ENCODE data around the gene SLC17A9.

SLC17A9 gene

GRCh38 chr20:62969179-62969760 is 16.8 kb downstream of the SLC17A9 start:
- ATAC-seq = no peak

GRCh38 chr20:62969939-62970306 is 17.4 kb downstream of the SLC17A9 start:
- ATAC-seq = no peak

GRCh38 chr20:62970307-62971210 is 18.1 kb downstream of the SLC17A9 start:
- ATAC-seq = no peak

GRCh38 chr20:62971211-62971949 is 18.9 kb downstream of the SLC17A9 start:
- no peak for ATAC-seq

- ATAC-seq = peak; percentile 93 to 96
Observed at GRCh38 chr20:62971950-62972844, 19.7 kb downstream of the SLC17A9 start.

GRCh38 chr20:62972845-62973745 is 20.6 kb downstream of the SLC17A9 start:
- no peak for ATAC-seq

- ATAC-seq = no peak
Observed at GRCh38 chr20:62975251-62975760, 22.8 kb downstream of the SLC17A9 start.

- ATAC-seq = no peak
Observed at GRCh38 chr20:62975812-62976508, 23.5 kb downstream of the SLC17A9 start.

- no peak for ATAC-seq
Observed at GRCh38 chr20:62976886-62977285, 24.4 kb downstream of the SLC17A9 start.

- peak; percentile 88 to 90 for ATAC-seq
Observed at GRCh38 chr20:62977613-62978560, 25.4 kb downstream of the SLC17A9 start.

- ATAC-seq = no peak
Observed at GRCh38 chr20:62978561-62978943, 26.0 kb downstream of the SLC17A9 start.

- no peak for ATAC-seq
Observed at GRCh38 chr20:62979310-62979709, 26.8 kb downstream of the SLC17A9 start.

- no peak for ATAC-seq
Observed at GRCh38 chr20:62979876-62980373, 27.4 kb downstream of the SLC17A9 start.

GRCh38 chr20:62980380-62980960 is 28.0 kb downstream of the SLC17A9 start:
- ATAC-seq = no peak

GRCh38 chr20:62980970-62981369 is 28.5 kb downstream of the SLC17A9 start:
- no peak for ATAC-seq

GRCh38 chr20:62982124-62983075 is 29.9 kb downstream of the SLC17A9 start:
- no peak for ATAC-seq

- ATAC-seq = no peak
Observed at GRCh38 chr20:62983210-62983609, 30.7 kb downstream of the SLC17A9 start.
